Measurements from ENCODE around the gene ACSM2B.
"Not testable (repeated sequence)": the region's sequence is repeated elsewhere in the genome, so short reads cannot be mapped to it uniquely, and the experiment has no call there.

Gene ACSM2B

DNA sequence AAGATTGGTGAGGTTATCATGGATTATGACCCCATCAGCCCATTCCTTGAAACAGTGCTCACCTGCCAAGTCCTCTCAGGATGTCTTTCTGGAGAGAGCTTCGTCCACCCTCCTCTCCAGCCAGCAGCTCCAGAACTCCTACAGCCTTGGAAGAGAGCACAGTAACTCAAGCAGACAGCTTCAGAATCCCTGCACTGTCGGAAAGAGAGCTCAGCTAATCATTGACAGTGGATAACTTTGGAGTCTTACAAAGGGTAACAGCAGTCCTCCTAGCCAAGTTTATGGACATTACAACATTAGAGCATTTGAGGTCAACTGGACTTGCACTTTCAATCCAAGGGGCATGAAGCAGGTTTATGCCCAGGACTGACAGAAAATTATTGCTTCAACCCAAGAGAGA, at the start of gene ACSM2B:
Gene ACSM2B (minus strand): TSS at position 223 of the 400 bp plus-strand sequence. CDS start 11,522 bp downstream, outside the sequence.
- not testable (repeated sequence) for DNase-seq

GRCh38 chr16:20624882-20625807, 49.0 kb upstream of the ACSM2B start:
- DNase-seq, result no peak

DNA sequence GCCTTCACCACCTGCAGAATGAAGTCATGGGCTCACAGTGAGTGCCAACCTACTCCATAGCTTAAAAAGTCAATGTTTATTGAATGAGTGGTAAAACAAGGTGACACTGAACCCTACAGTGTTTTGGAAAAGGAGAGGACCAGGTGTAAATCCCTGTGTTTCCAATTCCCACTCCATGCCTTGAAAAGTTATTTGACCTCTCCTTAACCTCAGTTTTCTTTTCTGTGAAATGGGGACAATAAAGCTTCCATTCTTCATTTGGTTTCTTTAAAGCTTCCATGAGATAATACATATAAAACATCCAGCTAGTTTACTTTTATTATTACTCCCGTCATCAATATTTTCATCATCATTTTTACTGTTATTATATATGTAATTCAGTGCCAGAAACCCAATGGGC, 48.0 kb upstream of the ACSM2B start:
- no peak for DNase-seq

DNA sequence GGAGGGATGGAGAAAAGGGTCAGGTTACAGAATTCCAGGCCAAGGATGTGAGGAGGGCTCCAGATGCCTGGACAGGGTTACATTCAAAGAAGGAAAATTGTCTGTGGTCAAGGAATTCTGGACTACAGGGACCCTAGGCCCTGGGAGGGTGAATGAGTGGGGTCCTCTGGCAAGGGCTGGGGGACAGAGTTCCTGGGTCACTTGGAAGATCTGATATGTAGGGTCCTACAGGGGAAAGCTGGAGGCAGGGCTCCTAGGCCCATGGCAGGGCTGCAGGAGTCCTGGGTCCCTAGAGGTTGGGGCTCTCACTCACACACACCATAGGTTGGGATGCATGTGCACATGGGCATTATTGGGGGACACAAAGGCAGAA, 46.3 kb upstream of the ACSM2B start:
- no peak for DNase-seq

DNA sequence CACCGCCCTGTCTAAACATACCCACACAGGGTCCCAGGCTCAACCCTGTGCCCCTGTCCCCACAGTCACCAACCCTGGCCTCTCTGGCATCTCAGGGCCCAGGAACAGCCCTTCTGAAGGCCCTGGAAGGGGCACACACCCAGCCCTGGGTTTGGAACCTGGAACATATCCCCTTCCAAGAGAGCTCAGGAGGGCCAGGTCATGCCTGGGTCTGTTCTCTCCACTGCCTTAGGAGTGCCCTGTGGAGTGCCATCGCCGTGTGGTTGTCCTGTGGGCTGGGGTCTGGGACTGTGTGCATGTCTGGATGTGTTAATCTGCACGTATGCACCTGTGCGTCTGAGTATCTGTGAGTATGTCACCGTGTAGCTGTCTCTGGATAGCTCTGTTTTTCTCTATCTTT, 45.2 kb upstream of the ACSM2B start:
- DNase-seq, result no peak

DNA sequence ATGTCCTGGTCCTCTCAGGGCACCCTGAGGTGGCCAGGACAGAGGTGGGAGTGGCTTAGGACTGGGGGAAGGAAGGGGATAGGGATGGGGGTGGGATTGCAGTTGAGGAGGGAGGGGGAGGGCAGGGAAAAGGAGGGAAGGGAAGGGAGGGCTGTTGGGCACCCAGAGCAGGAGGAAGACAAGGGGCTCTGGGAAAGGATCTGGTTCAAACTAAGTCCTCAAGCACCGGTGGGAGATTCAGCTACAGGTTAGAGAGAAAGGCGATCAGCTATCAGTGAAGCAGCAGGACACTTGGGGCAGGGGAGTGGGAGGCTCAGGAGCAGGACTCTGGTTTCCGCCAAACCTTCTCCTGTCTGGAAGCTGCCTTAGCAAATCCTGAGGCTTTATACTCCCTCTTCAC, 44.6 kb upstream of the ACSM2B start:
- no peak for DNase-seq

- no peak for DNase-seq
Measured at GRCh38 chr16:20620003-20620402, 43.8 kb upstream of the ACSM2B start.

GRCh38 chr16:20617271-20617670, 41.1 kb upstream of the ACSM2B start:
- no peak for DNase-seq

GRCh38 chr16:20614186-20615141, 38.3 kb upstream of the ACSM2B start:
- DNase-seq, result peak; percentile 64

- peak; percentile 50 for DNase-seq
Measured at GRCh38 chr16:20613481-20614185, 37.5 kb upstream of the ACSM2B start.

- peak; percentile 47 for DNase-seq
Measured at GRCh38 chr16:20612551-20613480, 36.6 kb upstream of the ACSM2B start.

DNA sequence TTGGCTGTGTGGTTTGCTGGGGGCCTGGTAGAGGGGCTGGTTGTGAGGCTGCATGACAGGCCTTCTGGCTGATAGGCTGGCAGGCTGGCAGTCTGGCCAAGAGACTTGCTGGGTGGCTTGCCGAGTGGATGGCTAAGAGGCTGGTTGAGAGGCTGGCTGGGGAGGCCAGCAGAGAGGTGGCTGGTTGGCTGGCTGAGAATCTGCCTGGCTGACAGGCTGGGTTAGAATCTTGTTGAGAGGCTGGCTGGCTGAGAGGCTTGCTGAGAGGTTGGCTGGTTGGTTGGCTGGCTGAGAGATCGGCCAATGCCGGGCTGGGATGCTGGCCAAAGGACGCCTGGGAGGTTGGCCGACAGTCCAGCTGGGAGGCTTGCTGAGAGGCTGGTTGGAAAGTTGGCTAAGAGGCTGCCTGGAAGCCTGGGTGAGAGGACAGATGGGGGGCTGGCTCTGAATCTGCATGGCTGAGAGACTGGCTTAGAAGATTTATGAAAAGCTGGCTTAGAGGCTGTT, 35.9 kb upstream of the ACSM2B start:
- peak; percentile 51 for DNase-seq

DNA sequence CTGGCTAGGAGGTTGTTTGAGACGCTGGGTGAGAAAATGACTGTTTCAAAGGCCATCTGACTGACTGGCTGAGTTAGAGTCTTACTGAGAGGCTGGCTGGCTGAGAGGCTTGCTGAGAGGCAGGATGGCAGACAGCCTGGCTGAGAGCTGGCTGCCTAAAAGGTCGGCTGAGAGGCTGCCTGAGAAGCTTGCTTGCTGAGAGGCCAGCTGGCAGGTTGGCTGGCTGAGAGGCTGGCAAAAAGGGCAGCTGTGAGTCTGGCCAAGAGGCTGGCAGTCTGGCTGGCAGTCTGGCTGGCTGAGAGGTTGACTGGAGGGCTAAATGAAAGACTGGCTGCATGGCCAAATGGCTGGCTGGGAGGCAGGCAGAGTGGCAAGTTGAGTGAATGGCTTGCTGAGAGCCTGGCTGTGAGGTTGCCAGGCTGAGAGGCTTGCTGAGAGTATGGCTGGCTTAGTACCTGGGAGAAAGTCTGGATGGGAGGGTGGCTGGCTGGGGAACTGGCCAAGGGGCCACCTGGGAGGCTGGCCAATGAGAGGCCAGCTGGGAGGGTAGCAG, 35.3 kb upstream of the ACSM2B start:
- DNase-seq, result no peak

GRCh38 chr16:20610892-20611349, 34.8 kb upstream of the ACSM2B start:
- DNase-seq, result peak; percentile 64

GRCh38 chr16:20610211-20610891, 34.2 kb upstream of the ACSM2B start:
- DNase-seq, result peak; percentile 49

DNA sequence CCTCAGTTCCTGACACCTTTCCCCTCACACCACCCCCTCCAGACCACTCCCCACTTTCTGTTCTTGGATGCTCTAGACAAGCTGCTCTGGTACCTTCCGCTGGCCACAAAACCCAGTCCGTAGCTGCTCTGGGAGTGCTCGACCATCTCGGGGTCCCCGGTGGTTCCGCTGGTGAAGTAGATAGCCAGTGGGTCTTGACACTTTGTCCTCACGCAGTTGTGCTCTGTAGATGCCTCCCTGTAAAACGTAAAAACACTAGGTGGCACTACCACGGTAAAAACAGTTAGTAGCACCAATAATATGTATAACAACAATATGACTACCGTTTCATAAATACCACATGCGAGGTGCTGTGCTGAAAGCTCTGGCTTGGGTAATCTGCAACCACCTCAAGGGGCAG, 26.0 kb upstream of the ACSM2B start:
- peak; percentile 48 for DNase-seq

DNA sequence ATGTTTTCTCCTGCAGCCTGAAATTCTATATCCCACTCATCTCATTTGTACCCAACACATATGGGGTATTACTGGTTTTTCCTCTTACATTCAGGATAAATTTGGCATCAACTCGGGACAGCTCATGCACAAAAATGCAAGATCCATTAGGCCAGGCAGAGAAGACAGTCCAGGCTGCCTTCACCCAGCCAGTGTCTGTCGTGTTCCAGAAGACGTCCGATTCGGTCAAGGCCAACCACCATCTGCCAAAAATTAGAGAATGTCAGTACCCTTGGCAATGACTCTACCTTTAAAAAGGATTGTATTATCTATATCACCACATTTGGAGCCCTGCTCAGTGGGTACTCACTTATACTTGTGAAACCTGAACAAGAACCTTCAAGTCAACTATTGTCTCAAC, 23.3 kb upstream of the ACSM2B start:
- not testable (repeated sequence) for DNase-seq

DNA sequence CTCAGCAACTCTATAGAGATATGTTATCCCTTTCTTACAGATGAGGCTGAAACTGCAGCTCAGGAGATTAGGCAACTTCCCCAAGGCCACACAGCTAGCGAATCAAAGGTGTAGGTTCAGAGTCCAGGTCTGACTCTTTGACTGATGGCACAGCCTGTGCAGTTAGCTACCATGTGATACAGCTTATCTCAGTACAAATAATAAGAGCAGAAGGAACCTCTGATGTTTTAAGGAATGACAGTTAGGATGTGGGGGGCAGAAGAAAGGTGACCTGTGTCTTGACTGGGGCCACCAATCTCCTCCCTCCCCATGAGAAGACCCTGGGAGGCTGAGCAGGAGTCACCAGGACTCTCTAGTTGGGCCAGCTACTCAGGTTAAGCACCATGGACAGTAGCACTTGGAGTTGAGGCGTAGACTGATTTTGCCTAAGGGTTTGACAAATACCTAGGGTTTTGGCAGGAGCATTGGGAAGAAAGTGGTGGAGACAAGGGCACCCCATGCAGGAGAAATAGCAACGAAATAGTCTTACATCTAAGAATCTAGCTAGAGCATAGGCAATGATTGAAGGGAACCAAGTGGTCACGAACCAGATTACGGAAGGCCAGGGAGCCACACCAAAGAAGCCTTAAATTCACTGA, 22.8 kb upstream of the ACSM2B start:
- peak; percentile 55 for DNase-seq

GRCh38 chr16:20595694-20596093, 19.5 kb upstream of the ACSM2B start:
- not testable (repeated sequence) for DNase-seq

- not testable (repeated sequence) for DNase-seq
Measured at GRCh38 chr16:20595068-20595467, 18.9 kb upstream of the ACSM2B start.

Measured in islet precursor cell (in vitro differentiated cells).